HG02610 (cell line): ENCODE data around the gene RTP5.
"Not testable (repeated sequence)": the region's sequence is repeated elsewhere in the genome, so short reads cannot be mapped to it uniquely, and the experiment has no call there.

Experiments used
- ATAC-seq: cut with Tn5 transposase; IDR thresholded peaks from one replicate; pipeline ENCODE4 v1.9.1; 2021; ENCODE audit warnings: mild to moderate bottlenecking, moderate library complexity; ENCODE audit not compliant: unreplicated experiment

The RTP5 gene

DNA sequence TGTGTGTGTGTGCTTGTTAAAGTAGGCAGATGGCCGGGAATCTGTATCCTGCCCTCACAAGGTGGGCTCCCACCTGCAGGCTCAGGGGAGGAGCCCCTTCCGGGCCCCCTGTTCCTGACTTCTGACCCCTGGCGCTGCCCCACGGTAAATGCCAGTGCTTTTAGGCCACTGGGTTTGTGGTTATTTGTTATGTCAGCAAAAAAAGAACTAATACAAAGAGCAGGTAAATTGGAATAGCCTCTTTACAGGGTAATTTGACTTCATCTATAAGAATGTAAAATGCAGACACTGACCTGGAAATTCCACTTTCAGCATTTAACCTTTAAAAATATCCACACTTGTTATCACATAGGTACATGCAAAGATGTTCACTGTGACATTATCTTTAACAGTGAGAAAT, 44.2 kb downstream of the RTP5 start:
- ATAC-seq, result no peak

DNA sequence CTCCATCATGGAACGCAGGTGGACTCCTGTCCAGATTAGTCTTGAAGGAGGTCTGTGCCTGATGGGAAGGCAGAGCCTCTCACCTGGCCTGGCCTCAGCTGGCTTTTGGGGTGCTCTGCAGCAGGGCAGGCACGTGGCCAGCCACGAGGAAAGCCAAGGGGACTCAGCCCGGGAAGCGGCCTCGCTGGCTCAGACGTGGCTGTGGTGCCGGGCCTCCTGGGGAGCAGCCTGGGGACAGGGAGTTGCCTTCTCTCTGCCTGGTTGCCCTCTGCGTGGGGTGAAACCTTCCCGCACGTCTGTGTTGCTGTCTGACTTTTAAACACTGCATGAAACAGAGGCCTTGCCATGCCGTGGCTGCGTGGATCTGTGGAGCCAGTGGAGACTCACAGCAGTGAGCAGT, 45.0 kb downstream of the RTP5 start:
- no peak for ATAC-seq

DNA sequence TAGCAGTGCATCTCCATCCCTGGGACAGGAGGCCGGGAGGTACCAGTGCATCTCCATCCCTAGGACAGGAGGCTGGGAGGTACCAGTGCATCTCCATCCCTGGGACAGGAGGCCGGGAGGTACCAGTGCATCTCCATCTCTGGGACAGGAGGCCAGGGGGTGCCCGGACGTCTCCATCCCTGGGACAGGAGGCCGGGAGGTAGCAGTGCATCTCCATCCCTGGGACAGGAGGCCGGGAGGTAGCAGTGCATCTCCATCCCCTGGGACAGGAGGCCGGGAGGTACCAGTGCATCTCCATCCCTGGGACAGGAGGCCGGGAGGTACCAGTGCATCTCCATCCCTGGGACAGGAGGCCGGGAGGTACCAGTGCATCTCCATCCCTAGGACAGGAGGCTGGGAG, 52.1 kb downstream of the RTP5 start:
- ATAC-seq, result not testable (repeated sequence)

DNA sequence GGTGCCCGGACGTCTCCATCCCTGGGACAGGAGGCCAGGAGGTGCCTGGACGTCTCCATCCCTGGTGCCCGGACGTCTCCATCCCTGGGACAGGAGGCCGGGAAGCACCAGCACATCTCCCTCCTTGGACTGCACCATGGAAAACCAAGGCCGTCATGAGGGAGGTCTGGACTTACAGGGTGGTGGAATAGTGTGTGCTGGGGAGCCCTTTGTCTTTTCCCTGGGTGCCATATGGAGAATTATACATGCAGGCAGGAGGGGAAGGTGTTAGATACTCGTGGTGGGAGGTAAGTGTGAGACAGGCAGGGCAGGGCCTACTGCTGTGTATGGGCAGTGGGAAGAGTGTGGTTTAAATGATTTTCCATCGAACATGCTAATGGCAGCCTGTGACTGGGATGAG, 52.9 kb downstream of the RTP5 start:
- no peak for ATAC-seq

DNA sequence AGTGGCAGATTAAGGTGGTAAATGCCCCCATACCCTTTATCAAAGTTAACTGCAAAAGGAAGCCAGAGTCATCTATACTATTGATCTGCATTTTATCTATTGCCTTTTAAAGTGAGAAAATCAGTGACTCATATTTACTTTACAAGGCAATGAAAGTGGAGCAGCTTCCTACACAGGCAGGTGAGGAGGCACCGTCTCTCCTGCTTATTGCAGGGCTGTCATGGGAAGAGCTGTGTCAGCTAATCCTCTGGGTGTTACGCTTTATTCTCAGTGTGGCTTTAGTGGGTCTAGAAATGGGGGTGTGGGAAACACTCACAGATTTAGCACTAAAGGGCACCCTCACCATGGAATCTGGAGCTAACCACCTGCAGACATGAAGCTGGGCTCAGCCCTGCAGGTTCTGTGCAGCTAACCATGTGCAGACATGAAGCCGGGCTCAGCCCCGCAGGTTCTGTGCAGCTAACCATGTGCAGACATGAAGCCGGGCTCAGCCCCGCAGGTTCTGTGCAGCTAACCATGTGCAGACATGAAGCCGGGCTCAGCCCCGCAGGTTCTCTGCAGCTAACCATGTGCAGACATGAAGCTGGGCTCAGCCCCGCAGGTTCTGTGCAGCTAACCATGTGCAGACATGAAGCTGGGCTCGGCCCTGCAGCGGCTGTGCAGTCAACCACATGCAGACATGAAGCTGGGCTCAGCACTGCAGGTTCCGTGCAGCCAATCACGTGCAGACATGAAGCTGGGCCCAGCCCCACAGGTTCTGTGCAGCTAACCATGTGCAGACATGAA, 53.5 kb downstream of the RTP5 start:
- ATAC-seq, result not testable (repeated sequence)
